Measurements from ENCODE around the gene PET117.

Gene PET117

DNA sequence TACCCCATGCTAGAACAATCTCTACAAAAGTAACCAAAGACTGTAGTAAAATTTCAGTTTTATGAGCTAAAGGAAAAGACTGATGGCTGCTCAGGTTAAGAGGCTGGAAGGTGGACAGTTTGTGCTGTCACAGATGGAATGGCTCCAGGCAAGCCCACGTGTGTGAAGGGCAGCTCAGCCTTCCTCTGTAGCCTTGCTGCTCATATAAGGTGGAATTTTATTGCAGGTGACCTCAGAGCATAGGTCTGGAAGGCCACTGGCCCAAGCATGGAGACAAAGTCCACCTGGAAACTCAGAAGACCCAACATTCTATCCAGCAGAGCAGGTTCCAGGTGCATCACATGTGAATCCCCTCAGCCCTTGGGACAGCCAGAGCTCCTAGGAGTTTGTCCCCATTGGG is 53.6 kb downstream of the PET117 start:
- no peak overlapping the region for H3K9ac ChIP-seq (ENCODE audit: low read length)
- H3K36me3 ChIP-seq (ENCODE audit: insufficient read depth, low read length): peaks cover 19% of the 10 kb centered on the region
- no peaks in the 10 kb centered on the region for H3K27me3 ChIP-seq (ENCODE audit: control insufficient read depth in 1 of 2, insufficient read depth in 2 of 2, low read length in 2 of 2)
- H3K27ac ChIP-seq (ENCODE audit: low read depth, low read length): no peak overlapping the region
- no peak overlapping the region for H3K4me3 ChIP-seq (ENCODE audit: low read depth in 1 of 2, low read length in 2 of 2)
- H3K4me1 ChIP-seq (ENCODE audit: insufficient read depth, low read length): no peaks in the 10 kb centered on the region
- no peaks in the 10 kb centered on the region for H3K9me3 ChIP-seq (ENCODE audit: low read length)
